ENCODE results near the gene SPP1.

Gene SPP1

DNA sequence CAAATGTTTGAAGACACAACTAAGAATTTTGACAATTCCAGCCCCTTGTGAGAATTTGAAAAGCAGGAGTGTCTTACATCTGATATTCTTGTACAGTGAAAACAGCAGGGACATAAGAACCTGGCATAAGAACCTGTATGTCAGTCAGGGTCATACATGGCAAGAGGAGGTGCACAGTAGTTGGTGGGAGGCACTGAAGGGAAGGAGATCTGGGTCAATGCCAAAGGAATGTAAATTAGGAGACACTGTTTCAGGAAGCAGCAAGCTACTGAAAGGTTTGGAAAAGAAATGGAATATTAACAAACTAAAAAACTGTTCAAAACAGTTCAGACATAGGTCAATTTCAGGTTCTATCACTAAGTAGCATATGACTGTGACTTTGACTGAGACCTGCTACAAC is 25.0 kb upstream of the SPP1 start:
- ChIA-PET POLR2A (ENCODE audit: low non-redundant PET) (no interaction called here), CTCF (no interaction called here)
- no peak for TF ChIP-seq CTCF (conservative IDR thresholded peaks at IDR 0.05; ENCODE audit: low read depth)
- no peak for DNase-seq (ENCODE audit: low spot score)
- no peak overlapping the region for H3K27ac ChIP-seq

- H3K27ac ChIP-seq = no peak overlapping the region
- ChIA-PET POLR2A (ENCODE audit: low non-redundant PET) (no interaction called here), CTCF (no interaction called here)
- TF ChIP-seq CTCF (conservative IDR thresholded peaks at IDR 0.05; ENCODE audit: low read depth) = no peak
- no peak for DNase-seq (ENCODE audit: low spot score)
Measured at GRCh38 chr4:87950936-87951511, 24.5 kb upstream of the SPP1 start.

DNA sequence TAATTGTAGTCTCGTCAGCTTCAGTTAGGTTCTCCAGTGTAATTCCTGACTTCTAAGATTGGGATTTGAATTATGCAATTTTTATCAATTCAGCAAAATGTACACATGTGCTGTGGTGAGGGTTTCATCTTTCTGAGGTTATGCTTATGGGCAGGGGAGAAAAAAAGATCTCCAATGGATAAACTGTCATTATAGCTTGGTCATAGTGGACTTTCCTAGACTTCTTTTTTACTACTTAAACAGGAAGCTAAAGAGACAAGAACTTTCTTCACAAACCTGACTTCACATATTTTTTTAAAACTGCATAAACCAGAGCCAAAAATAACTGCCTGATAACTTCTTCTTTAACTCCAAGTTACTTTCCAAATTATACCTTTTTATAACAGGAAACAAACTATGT is 21.7 kb upstream of the SPP1 start:
- H3K27ac ChIP-seq = no peak overlapping the region
- POLR2A ChIA-PET (ENCODE audit: low non-redundant PET) = no interaction called here
- CTCF ChIA-PET = no interaction called here
- no peak for DNase-seq (ENCODE audit: low spot score)
- no peak for TF ChIP-seq CTCF (conservative IDR thresholded peaks at IDR 0.05; ENCODE audit: low read depth)

- ChIA-PET POLR2A (ENCODE audit: low non-redundant PET) (no interaction called here), CTCF (interaction anchor here (0.5 to 0.6 kb wide), 2 partner anchors 44 to 721 kb away, joined by 3 to 4 read pairs; no protein-coding TSS in a partner anchor)
- no peak overlapping the region for H3K27ac ChIP-seq
- no peak for TF ChIP-seq CTCF (conservative IDR thresholded peaks at IDR 0.05; ENCODE audit: low read depth)
- no peak for DNase-seq (ENCODE audit: low spot score)
Measured at GRCh38 chr4:87956501-87956900, 19.0 kb upstream of the SPP1 start.

DNA sequence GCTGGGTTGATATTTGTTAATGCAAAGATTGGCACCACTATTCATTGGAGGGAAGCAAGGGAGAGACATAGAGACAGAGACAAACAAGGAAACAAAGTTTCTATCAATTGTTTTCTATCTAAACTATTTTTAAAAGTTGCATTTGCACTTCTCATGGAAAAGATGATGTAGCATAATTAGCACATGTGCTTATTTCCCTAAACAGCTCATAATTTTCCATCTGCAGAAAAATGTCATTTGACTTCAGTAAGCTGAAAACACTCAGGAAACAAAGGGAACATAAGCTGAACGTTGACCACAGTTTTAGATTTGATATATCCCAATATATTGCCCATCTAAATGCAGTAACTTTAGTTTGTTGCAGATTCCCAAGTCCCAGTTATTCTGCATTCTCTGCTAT is 18.5 kb upstream of the SPP1 start:
- CTCF ChIA-PET = interaction anchor here (0.6 kb wide), 1 partner anchor 43 kb away, joined by 3 read pairs; no protein-coding TSS in a partner anchor
- no peak for TF ChIP-seq CTCF (conservative IDR thresholded peaks at IDR 0.05; ENCODE audit: low read depth)
- no peak overlapping the region for H3K27ac ChIP-seq
- DNase-seq (ENCODE audit: low spot score) = no peak
- POLR2A ChIA-PET (ENCODE audit: low non-redundant PET) = no interaction called here

DNA sequence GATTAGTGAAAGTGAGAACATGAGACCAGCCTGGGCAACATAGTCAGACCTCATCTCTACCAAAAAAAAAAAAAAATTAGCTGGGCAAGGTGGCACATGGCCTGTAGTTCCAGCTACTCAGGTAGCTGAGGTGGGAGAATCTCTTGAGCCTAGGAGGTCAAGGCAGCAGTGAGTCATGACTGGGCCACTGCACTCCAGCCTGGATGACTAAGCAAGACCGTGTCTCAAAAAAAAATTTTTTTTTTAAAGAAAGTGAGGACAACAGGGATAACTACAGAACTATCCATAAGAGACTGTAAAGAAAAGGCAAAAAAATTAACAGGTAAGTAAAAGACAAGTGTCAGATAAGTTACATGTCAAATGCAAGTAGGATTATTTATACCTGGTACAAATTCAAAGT is 13.5 kb upstream of the SPP1 start:
- ChIA-PET CTCF (interaction anchor here (0.6 kb wide), 2 partner anchors 11 to 1921 kb away, joined by 3 to 6 read pairs; no protein-coding TSS in a partner anchor), POLR2A (ENCODE audit: low non-redundant PET) (no interaction called here)
- TF ChIP-seq CTCF (conservative IDR thresholded peaks at IDR 0.05; ENCODE audit: low read depth) = no peak
- H3K27ac ChIP-seq = no peak overlapping the region
- no peak for DNase-seq (ENCODE audit: low spot score)
